Activated naive CD4-positive, alpha-beta T cell treated with anti-CD3 and anti-CD28 coated beads, Interleukin-2, amount 50 U/mL, for 72 hours (primary cell): ENCODE data around the gene STIM1. TPM values are rescaled to one million over a fixed set of nuclear protein-coding genes. Genes with fewer than 3 reads are reported as not detected.

Source experiments
- ATAC-seq, 2 donors: fragments of 150-1000 bp; cut with Tn5 transposase; 2 replicates each; pipeline ENCODE4 v1.10.0; 2021; ENCODE audit warnings: mild to moderate bottlenecking in 2 of 2, moderate library complexity in 2 of 2
- DNase-seq, 2 donors: peaks; one replicate each; pipeline ENCODE4 v3.0.0; 2021 to 2022; ENCODE audit warnings: low spot score in 2 of 2
- H3K27ac Mint-ChIP-seq, 2 donors: one replicate each; pipeline ENCODE4 v1.8.0; 2022; ENCODE audit warnings: mild to moderate bottlenecking in 2 of 2, mixed read lengths in 2 of 2
- H3K36me3 Mint-ChIP-seq, 2 donors: one replicate each; pipeline ENCODE4 v1.8.0; 2022; ENCODE audit warnings: mixed read lengths in 2 of 2
- H3K9me3 Mint-ChIP-seq, 2 donors: one replicate each; pipeline ENCODE4 v1.8.0; 2022; ENCODE audit warnings: mixed read lengths in 2 of 2
- total RNA-seq, 2 donors: library from RNA; stranded (reverse); gene quantifications; one replicate each; pipeline ENCODE4 v1.2.3, GENCODE V29; 2022

STIM1 gene
- total RNA-seq, 2 donors from 2014 or later, result 75.8 to 88.8 TPM

DNA sequence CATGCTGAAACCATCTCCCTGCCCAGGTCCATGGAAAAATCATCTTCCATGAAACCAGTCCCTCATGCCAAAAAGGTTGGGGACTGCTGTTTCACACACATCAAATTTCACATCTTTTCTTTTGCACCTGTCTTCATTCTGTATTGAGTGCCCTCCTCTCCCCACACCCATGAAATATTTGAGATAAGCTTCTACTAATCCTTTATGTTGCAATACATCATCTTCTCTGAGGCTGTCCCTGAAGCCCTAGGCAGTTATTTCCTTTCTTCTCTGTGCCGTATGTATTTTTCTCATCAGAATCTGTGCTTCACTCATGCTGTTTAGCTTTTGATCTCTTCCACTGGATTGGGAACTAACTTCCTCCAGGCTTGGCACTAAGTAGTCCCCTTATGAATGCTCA, 199.2 kb downstream of the STIM1 start:
- ATAC-seq (no peak), DNase-seq (no peak)
- H3K27ac Mint-ChIP-seq, result no peak overlapping the region
- no peaks in the 10 kb centered on the region for H3K9me3 Mint-ChIP-seq
- peaks cover 9 to 54% of the 10 kb centered on the region in 2 donors for H3K36me3 Mint-ChIP-seq

DNA sequence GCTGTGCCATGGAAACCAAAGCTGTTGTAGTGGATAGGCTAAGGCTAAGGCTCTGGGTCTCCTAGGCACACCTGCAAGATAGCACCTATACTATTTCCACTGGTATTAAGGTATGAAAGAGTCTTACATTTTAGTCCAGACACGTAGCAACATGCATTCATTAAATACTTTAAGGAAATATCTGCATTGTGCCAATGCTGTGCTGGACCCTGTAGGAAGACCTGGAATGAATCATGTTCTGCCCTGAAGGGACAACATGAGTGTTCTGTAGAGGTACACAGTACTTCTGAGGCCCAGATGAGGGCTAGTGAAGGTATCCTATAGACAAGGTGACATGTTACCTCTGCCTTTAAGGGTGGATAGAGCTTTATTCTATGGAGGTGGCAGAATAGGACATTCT, 204.0 kb downstream of the STIM1 start:
- no peak for DNase-seq
- Mint-ChIP-seq H3K27ac (peak overlapping the region in 1 of 2 donors; percentile 59), H3K9me3 (no peaks in the 10 kb centered on the region), H3K36me3 (peaks cover 4 to 43% of the 10 kb centered on the region in 2 donors)
- ATAC-seq, result no peak

DNA sequence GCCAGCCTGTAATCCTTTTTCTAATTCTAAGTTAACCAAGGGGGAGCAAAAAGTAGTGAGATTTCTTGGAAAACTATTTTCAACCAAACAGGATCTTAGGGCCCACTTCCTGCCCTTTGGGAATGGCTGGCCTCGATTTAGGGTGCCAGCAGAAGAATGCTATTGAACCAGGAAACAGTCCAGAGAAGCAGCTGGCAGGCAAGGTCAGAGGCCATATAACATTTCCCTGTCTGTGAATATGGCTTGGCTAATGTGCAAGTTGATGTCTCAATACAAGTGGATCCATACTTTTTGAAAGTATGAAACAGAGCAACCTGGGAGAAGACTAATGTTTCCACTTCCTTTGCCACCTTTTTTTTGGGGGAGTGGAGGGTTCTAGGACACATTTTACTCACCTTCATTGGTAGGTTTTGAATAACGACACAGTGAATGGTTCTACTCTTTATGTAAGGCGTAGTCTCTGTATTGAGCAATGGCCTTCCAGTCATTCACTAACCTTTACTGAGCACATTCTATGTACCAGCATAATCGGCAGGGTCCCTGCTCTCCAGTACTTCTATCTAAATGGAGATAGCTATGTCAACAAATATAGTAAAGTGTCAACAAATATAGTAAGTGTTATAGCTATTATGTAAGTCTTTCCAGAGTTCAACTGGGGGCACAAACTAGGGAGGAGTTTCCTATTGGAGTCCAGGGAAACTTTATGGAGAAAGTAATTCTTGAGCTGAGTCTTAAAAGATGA, 204.9 kb downstream of the STIM1 start:
- ATAC-seq (no peak), DNase-seq (no peak)
- H3K9me3 Mint-ChIP-seq, result no peaks in the 10 kb centered on the region
- H3K27ac Mint-ChIP-seq, result peak overlapping the region in 1 of 2 donors; percentile 29
- peaks cover 4 to 41% of the 10 kb centered on the region in 2 donors for H3K36me3 Mint-ChIP-seq

DNA sequence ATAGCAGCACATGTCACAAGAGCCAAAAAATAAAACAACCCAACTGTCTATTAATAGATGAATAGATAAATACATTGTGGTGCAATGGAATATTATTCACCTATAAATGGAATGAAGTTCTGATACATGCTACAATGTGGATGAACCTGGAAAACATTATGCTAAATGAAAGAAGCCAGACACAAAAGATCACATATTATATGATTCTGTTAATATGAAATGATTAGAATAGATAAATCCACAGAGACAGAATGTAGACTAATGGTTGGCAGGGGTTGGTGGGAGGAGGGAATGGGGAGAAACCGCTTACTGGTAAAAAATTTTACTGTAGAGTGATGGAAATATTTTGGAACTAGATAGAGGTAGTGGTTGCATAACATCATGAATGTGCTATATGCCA, 206.2 kb downstream of the STIM1 start:
- Mint-ChIP-seq H3K27ac (no peak overlapping the region), H3K36me3 (peaks cover 4 to 28% of the 10 kb centered on the region in 2 donors), H3K9me3 (no peaks in the 10 kb centered on the region)
- ATAC-seq, result no peak
- DNase-seq, result no peak

DNA sequence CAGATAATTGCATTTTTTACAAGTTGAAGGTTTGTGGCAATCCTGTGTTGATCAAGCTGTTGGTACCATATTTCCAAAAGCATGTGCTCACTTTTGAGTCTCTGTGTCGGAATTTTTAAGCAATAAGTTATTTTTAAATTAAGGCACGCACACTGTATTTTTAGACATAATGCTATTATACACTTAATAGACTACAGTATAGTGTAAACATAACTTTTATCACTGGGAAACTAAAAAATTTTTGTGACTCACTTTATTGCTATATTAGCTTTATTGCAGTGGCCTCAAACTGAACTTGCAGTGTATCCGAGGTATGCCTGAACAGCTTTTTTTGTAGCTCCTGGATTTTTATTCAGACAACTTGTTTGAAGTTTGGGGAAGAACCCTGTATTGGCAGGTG, 207.9 kb downstream of the STIM1 start:
- peaks cover 4 to 20% of the 10 kb centered on the region in 2 donors for H3K36me3 Mint-ChIP-seq
- H3K9me3 Mint-ChIP-seq, result no peaks in the 10 kb centered on the region
- no peak for ATAC-seq

DNA sequence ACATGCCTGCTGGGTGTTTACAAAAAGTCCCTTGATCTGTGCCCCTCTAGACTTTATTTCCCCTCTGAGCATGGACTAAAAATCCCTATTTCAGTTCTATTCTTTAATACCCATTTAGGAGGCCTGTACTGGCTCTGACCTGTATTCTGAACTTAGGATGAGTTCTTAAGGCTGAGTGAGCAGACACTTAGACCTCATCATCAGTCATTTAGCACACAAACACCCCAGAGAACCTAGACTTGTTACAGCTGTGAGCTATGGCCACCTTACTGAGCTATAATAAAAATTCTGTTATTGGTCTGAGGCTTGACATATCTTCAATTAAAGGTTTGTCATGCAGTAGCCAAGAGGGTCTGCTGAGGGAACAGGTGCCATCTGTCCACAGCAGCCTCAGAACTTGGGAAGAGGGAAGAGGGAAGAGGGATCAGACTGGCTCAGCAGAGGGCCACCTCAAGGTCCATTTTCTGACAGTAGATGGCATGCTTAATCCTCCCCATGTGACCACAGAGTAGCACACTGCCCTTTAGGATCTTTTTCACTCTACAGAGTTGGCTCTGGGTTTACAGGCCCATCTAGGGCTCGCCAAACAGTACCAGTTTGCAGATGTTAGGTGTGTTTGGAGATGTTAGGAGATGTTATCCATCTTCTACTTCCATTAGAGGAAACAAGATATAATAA, 209.0 kb downstream of the STIM1 start:
- Mint-ChIP-seq H3K27ac (peak overlapping the region in 1 of 2 donors; percentile 31), H3K36me3 (peaks cover 3 to 9% of the 10 kb centered on the region in 2 donors)
- peak; percentile 19 to 34 for ATAC-seq

More for the DNA sequence above, 207.9 kb downstream of the STIM1 start:
- no peak overlapping the region for H3K27ac Mint-ChIP-seq
- DNase-seq, result no peak

DNA sequence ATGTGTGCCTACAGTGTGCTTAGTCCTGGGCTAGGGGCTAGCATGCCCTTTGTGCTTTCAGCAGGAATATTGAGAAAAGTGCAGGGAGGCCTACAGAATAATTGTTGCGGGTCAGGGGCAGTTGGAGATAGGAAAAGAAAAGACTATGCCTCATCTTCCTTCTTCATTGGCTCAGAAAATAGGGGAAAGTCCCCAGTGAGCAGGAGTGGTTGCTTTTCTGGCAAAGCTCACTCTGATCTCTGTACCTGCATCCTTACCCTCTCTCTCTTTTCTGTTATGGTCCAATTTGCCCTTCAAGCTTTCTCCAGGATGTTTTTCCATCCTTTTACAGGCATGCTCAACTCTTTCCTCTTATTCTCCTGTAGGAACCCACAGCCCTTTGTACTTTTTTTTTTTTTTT, 209.6 kb downstream of the STIM1 start:
- ATAC-seq (peak; percentile 47 to 82), DNase-seq (no peak)
- no peak overlapping the region for H3K27ac Mint-ChIP-seq
- no peaks in the 10 kb centered on the region for H3K9me3 Mint-ChIP-seq
- H3K36me3 Mint-ChIP-seq, result peaks cover 0 to 3% of the 10 kb centered on the region in 2 donors

More for the DNA sequence above, 209.0 kb downstream of the STIM1 start:
- no peak for DNase-seq
- H3K9me3 Mint-ChIP-seq, result no peaks in the 10 kb centered on the region

DNA sequence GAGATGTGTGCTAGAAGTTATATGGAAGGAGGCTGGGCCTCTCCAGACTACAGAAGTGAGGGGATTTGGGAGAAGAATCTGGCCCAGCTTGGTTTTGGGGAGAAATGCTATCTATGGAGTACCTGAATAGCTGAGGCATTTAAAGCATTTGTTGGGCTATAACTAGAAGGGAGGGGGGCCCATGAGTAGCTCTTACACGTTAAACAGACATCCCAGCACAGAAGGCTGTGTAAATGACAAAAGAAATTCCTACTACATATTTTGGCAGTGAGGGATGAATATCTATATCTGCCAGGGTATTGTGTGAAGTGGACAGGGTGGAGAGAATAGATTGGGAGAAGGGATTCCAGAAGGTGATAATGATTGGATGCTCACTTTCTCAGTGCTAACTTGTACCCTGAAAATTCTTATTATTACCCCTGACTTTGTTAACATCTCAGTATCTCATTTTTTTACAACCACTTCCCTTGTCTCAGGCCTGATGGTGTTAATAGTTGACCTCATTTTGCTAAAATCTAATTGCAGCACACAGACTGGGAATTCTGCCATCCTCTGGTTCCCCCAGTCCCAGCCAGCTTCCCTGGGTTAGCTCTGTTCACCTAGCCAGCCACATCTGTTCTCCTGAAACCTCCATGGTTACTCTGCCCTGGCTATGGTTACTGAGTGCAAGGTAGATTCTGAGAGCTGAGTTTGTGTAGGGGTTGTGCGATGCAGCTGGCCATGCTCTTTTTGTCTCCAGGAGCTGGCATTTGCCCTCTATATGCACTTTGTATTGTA, 210.3 kb downstream of the STIM1 start:
- peaks cover 0 to 5% of the 10 kb centered on the region in 2 donors for H3K36me3 Mint-ChIP-seq
- ATAC-seq (no peak), DNase-seq (no peak)
- H3K27ac Mint-ChIP-seq, result no peak overlapping the region
- no peaks in the 10 kb centered on the region for H3K9me3 Mint-ChIP-seq

DNA sequence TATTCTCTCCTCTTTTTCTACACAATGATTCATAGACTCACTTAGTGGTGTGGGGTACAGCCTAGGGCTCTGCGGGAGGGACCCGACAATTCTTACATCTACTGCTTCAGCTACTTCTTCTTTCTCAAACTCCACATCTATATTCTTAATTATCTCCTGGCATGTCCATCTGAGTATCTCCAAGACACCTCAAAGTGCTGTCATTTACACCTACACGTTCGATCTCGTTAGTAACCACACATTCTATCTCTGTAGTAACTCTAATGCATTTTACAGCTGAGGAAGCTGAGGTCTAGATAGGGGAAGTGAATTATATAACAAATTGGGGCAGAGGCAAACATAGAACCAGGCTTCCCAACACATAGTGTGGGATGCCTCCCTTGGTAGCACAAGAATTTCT, 211.4 kb downstream of the STIM1 start:
- H3K9me3 Mint-ChIP-seq, result no peaks in the 10 kb centered on the region
- DNase-seq (no peak), ATAC-seq (no peak)
- H3K36me3 Mint-ChIP-seq, result peaks cover 0 to 8% of the 10 kb centered on the region in 2 donors
- H3K27ac Mint-ChIP-seq, result peak overlapping the region in 1 of 2 donors; percentile 8

DNA sequence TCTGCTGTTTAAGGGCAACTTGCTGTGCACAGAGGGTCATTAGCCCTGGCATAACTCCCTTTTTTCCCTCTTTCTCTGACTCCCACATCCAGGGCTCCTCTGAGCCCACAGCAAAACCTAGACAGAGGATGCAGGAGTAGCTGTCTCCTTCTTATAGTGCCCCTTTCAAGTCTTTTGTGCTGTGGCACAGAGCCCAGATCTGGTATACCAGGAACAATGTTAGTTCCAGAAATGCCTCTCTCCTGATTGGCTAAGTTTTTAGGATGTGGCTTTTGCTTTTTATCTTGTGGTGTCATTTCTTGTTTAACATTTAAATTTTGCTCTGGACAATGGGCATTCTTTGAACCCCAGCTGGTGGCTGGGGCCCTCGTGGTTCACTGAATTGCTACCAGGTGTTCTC, 213.5 kb downstream of the STIM1 start:
- H3K36me3 Mint-ChIP-seq, result peaks cover under 1 to 10% of the 10 kb centered on the region in 2 donors
- peak overlapping the region; percentile 3 to 73 for H3K27ac Mint-ChIP-seq
- H3K9me3 Mint-ChIP-seq, result no peaks in the 10 kb centered on the region
- ATAC-seq (no peak), DNase-seq (no peak)

DNA sequence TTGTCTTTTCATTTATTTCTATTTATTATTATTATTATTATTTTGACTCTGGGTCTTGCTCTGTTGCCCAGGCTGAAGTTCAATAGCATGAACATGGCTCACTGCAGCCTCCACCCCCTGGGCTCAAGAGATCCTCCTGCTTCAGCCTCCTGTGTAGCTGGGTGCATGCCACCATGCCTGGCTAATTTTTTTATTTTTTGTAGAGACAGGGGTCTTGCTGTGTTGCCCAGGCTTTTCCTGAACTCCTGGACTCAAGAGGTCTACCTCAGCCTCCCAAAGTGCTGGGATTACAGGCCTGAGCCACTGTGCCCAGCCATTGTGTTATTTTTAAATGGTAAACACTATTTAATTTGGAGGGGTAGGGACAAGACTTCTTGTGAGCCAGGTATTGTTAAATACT, 215.9 kb downstream of the STIM1 start:
- DNase-seq (no peak), ATAC-seq (no peak)
- H3K36me3 Mint-ChIP-seq, result peaks cover 6 to 16% of the 10 kb centered on the region in 2 donors
- no peaks in the 10 kb centered on the region for H3K9me3 Mint-ChIP-seq
- H3K27ac Mint-ChIP-seq, result no peak overlapping the region

DNA sequence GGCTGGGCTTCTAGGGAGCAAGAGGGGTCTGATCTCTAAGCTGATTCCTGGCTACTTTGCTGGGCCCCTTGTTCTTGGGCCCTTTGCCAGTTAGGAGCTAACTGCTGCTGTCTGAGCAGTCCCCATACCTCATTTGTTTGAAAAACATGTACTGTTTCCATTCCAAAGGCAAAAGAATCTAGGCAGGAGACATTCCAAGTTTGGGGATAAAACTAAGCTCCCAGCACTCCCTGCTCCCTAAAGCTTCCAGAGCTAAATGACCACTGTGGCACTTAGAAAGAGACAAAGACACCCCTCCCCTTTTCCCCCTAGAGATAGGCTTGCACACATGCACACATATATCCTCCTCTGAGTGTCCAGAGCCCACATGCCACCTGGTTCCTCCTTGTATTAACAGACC, 216.4 kb downstream of the STIM1 start:
- Mint-ChIP-seq H3K36me3 (peaks cover 6 to 16% of the 10 kb centered on the region in 2 donors), H3K9me3 (no peaks in the 10 kb centered on the region), H3K27ac (peak overlapping the region in 1 of 2 donors; percentile 56)
- no peak for ATAC-seq
- DNase-seq, result no peak

DNA sequence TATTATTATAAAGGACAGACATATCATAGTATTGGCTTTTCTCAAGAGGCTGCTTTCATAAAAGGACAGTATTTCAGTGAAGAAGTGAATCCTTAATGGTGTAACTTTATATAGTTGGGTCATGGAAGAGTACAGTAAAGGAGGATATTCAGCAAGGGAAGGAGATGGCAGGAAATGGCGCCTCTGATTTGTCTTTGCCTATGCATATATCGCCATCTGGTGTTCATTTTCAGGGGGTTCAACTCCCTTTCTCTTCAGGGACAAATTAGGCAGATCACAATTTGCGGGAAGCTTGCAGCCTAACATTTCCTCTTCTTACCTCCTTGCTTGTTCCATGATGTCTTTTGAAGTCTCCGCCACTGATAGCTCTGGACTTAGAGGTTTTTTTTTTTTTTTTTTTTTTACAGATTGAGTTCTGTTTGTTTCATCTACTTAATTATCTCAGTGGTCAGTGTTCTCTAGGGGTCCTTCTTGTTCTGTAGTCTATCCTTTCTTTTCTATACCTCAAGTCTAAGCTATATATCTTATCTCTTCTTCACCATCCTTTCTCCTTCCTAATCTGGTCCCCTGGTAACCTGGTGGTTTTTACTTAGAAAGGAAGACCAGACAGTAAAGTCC, 217.3 kb downstream of the STIM1 start:
- H3K27ac Mint-ChIP-seq, result peak overlapping the region in 1 of 2 donors; percentile 56
- DNase-seq (peak in 1 of 2 donors; percentile 37), ATAC-seq (peak; percentile 75 to 85)
- H3K9me3 Mint-ChIP-seq, result no peaks in the 10 kb centered on the region
- peaks cover 6 to 16% of the 10 kb centered on the region in 2 donors for H3K36me3 Mint-ChIP-seq

DNA sequence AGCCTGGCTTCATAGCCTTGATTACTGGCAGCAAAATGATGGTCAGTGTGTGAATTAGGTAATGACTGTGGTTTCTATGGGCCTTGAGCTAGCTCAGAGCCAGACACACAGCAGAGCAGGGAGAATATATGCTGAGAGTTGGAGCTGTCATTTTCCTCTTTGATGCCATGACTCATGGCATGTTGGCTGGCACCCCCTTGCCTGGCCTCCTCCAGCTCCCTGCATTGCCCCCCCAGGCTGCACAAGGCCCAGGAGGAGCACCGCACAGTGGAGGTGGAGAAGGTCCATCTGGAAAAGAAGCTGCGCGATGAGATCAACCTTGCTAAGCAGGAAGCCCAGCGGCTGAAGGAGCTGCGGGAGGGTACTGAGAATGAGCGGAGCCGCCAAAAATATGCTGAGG, 218.8 kb downstream of the STIM1 start:
- Mint-ChIP-seq H3K27ac (no peak overlapping the region), H3K9me3 (no peaks in the 10 kb centered on the region), H3K36me3 (peaks cover 6 to 16% of the 10 kb centered on the region in 2 donors)
- no peak for ATAC-seq
- DNase-seq, result no peak

DNA sequence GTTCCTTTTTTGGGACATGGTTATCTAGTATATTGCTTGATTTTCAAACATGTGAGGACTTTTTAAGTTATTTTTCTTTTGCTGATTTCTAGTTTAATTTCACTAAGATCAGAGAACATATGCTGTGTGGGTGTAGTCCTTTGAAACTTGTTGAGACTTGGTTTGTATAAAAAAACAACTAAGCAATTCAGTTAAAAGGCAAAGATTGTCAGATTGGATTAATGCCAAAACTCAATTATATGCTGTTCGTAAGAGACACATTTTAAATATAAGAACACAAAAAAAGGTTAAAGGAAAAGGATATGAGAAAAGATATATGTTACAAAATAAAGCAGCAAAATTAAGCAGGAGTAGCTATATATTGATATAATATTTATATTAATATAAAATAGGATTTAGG, 221.3 kb downstream of the STIM1 start:
- ATAC-seq, result no peak
- peak overlapping the region in 1 of 2 donors; percentile 3 for H3K27ac Mint-ChIP-seq
- no peaks in the 10 kb centered on the region for H3K9me3 Mint-ChIP-seq
- H3K36me3 Mint-ChIP-seq, result peaks cover 6 to 8% of the 10 kb centered on the region in 2 donors
- no peak for DNase-seq

DNA sequence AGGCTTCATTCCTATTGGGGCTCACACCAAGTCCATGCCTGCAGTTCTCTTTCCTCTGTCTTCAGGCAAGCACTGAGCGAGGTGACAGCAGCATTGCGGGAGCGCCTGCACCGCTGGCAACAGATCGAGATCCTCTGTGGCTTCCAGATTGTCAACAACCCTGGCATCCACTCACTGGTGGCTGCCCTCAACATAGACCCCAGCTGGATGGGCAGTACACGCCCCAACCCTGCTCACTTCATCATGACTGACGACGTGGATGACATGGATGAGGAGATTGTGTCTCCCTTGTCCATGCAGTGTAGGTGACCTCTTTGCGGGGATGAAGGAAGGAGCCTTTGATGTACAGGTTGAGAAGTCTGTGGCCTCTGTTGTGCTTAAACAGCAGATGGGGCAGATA, 227.7 kb downstream of the STIM1 start:
- Mint-ChIP-seq H3K9me3 (no peaks in the 10 kb centered on the region), H3K27ac (peak overlapping the region in 1 of 2 donors; percentile 53), H3K36me3 (peaks cover 15 to 19% of the 10 kb centered on the region in 2 donors)
- DNase-seq, result no peak
- ATAC-seq, result no peak
